LNCaP clone FGC (cell line): ENCODE results near the gene EXOC2.
A peak's percentile ranks its signal among the peaks of the same experiment; 100 is the strongest.

Experiments
- DNase-seq: peaks from one replicate; pipeline ENCODE4 v3.0.0-alpha.2; 2011; ENCODE audit warnings: low read depth
- H3K4me3 ChIP-seq: 2 replicates; pipeline ENCODE4 v1.5.1; 2011; ENCODE audit warnings: mild to moderate bottlenecking, low read depth, low read length, control low read depth
- CTCF ChIP-seq: IDR thresholded peaks from 2 replicates; pipeline ENCODE4 v1.5.1; 2012; ENCODE audit warnings: mild to moderate bottlenecking; ENCODE audit not compliant: control insufficient read depth, insufficient read depth; ENCODE audit errors: extremely low read depth

The EXOC2 gene

GRCh38 chr6:708237-708598, 15.3 kb upstream of the EXOC2 start:
- H3K4me3 ChIP-seq, result no peak overlapping the region
- no peak for DNase-seq
- no peak for TF ChIP-seq CTCF

GRCh38 chr6:707576-708236, 14.8 kb upstream of the EXOC2 start:
- no peak overlapping the region for H3K4me3 ChIP-seq
- DNase-seq, result no peak

GRCh38 chr6:706819-707381, 14.0 kb upstream of the EXOC2 start:
- H3K4me3 ChIP-seq, result no peak overlapping the region
- TF ChIP-seq CTCF, result no peak
- no peak for DNase-seq

More at GRCh38 chr6:707576-708236, 14.8 kb upstream of the EXOC2 start:
- no peak for TF ChIP-seq CTCF

- no peak for DNase-seq
- TF ChIP-seq CTCF, result no peak
- H3K4me3 ChIP-seq, result no peak overlapping the region
Measured at GRCh38 chr6:706146-706545, 13.2 kb upstream of the EXOC2 start.

GRCh38 chr6:705047-705446, 12.1 kb upstream of the EXOC2 start:
- 0 out of 2 replicates have a peak overlapping the region, but pooled peaks have one; percentile 14 for H3K4me3 ChIP-seq
- DNase-seq, result peak; percentile 11
- TF ChIP-seq CTCF, result no peak

- no peak overlapping the region for H3K4me3 ChIP-seq
- no peak for TF ChIP-seq CTCF
- DNase-seq, result no peak
Measured at GRCh38 chr6:704046-704445, 11.1 kb upstream of the EXOC2 start.

GRCh38 chr6:703552-703951, 10.6 kb upstream of the EXOC2 start:
- TF ChIP-seq CTCF, result no peak
- DNase-seq, result no peak
- no peak overlapping the region for H3K4me3 ChIP-seq
